K562 (cell line): ENCODE results near the gene PHEX. TPM values are rescaled to one million over a fixed set of nuclear protein-coding genes. Genes with fewer than 3 reads are reported as not detected.

Source experiments
- ATAC-seq: fragments of 200-7000 bp; cut with Tn5 transposase; 3 replicates; pipeline ENCODE4 v1.9.1; 2020; ENCODE audit warnings: moderate library complexity
- BruUV-seq: library from RNA; stranded (reverse); fragments of 400-500 nt; replicated peaks from 2 replicates; lab custom pipeline; 2021; lab: Mats Ljungman, UMichigan
- CTCF ChIA-PET: fragments of 300-600 bp; formaldehyde crosslinking; extraction: SDS; loops from one replicate; lab custom pipeline; 2021; ENCODE audit warnings: low intra/inter-chr PET ratio; lab: Yijun Ruan, JAX
- POLR2A ChIA-PET: fragments of 300-600, 350-650 bp; sonication (Branson Sonifier 250); formaldehyde crosslinking; extraction: SDS; loops from one replicate; lab custom pipeline; 2021; ENCODE audit warnings: antibody characterized with exemption, inconsistent platforms; lab: Yijun Ruan, JAX
- DNase-seq, 4 experiments: peaks; one replicate each; pipeline versions ENCODE4 v3.0.0 to v3.0.0-alpha.2; 2011 to 2018; ENCODE audit warnings: low spot score in 3 of 4, mixed read lengths in 3 of 4; ENCODE audit errors: extremely low read depth in 1 of 4
- FAIRE-seq: peaks from 2 replicates; lab custom pipeline; 2011; peaks lifted over from hg19 to GRCh38; lab: Jason Lieb, UNC
- H2AFZ ChIP-seq: 2 replicates; pipeline ENCODE4 v1.6.0; 2011; ENCODE audit warnings: low read depth, low read length, control low read depth, inconsistent platforms
- H3K27ac ChIP-seq: fragments of 200-600 bp; 3 replicates; pipeline ENCODE4 v1.8.0; 2011; ENCODE audit warnings: low read depth, mild to moderate bottlenecking, control low read depth, inconsistent platforms, low read length, moderate library complexity, mixed read lengths; ENCODE audit errors: extremely low read depth
- H3K27me3 ChIP-seq, 2 experiments: fragments of 300-600 bp in 1 of 2; 2 replicates in 1 of 2; 3 replicates in 1 of 2; pipeline versions ENCODE4 v1.6.0 to v1.8.0; 2011; ENCODE audit warnings: inconsistent platforms in 2 of 2, low read length in 2 of 2, mild to moderate bottlenecking in 1 of 2, mixed read lengths in 1 of 2, moderate library complexity in 1 of 2; ENCODE audit not compliant: control insufficient read depth in 2 of 2, insufficient read depth in 2 of 2
- H3K36me3 ChIP-seq: fragments of 300-600 bp; 3 replicates; pipeline ENCODE4 v1.8.0; 2011; ENCODE audit warnings: mild to moderate bottlenecking, low read length, inconsistent platforms; ENCODE audit not compliant: control insufficient read depth, insufficient read depth
- H3K4me1 ChIP-seq, 2 experiments: fragments of 200-600 bp in 1 of 2; replicated peaks in 1 of 2; 2 replicates in 1 of 2; 3 replicates in 1 of 2; pipeline versions ENCODE4 v1.5.1 to v1.8.0; 2011; ENCODE audit warnings: inconsistent platforms in 2 of 2, low read length in 2 of 2, mild to moderate bottlenecking in 1 of 2, mixed read lengths in 1 of 2, moderate library complexity in 1 of 2; ENCODE audit not compliant: control insufficient read depth in 2 of 2, insufficient read depth in 2 of 2
- H3K4me2 ChIP-seq: 2 replicates; pipeline ENCODE4 v1.6.1; 2011; ENCODE audit warnings: low read length, control low read depth, inconsistent platforms, mixed read lengths; ENCODE audit not compliant: insufficient read depth
- H3K4me3 ChIP-seq: fragments of 200-600 bp; sonication (generic), shearing (Covaris generic); 2 replicates; pipeline ENCODE4 v1.5.1; 2016; ENCODE audit warnings: control low read depth, inconsistent platforms
- H3K79me2 ChIP-seq: fragments of 200-600 bp; 3 replicates; pipeline ENCODE4 v1.8.0; 2011; ENCODE audit warnings: low read length, inconsistent platforms; ENCODE audit not compliant: control insufficient read depth, insufficient read depth
- H3K9ac ChIP-seq, 2 experiments: 2 replicates each; pipeline versions ENCODE4 v1.6.0 to v1.6.1; 2011; ENCODE audit warnings: low read depth in 2 of 2, low read length in 2 of 2, control low read depth in 1 of 2, inconsistent platforms in 1 of 2, mild to moderate bottlenecking in 1 of 2, mixed read lengths in 1 of 2; ENCODE audit not compliant: insufficient read depth in 1 of 2
- H3K9me1 ChIP-seq: one replicate; pipeline ENCODE4 v1.6.0; 2011; ENCODE audit warnings: inconsistent platforms, mild to moderate bottlenecking, low read length, moderate library complexity; ENCODE audit not compliant: control insufficient read depth, insufficient read depth
- H3K9me3 ChIP-seq: replicated peaks from 2 replicates; pipeline ENCODE4 v1.5.1; 2011; ENCODE audit warnings: low read depth, low read length, inconsistent platforms; ENCODE audit not compliant: control insufficient read depth, insufficient read depth
- H4K20me1 ChIP-seq: replicated peaks from 2 replicates; pipeline ENCODE4 v1.6.1; 2011; ENCODE audit warnings: low read length, inconsistent platforms, mixed read lengths; ENCODE audit not compliant: control insufficient read depth, insufficient read depth
- ARHGAP35 ChIP-seq: fragments of 450-650 bp; IDR thresholded peaks from 2 replicates; pipeline ENCODE4 v1.6.1; 2018; ENCODE audit not compliant: partially characterized antibody
- BCLAF1 ChIP-seq, 2 experiments: fragments of 450-650 bp in 1 of 2; IDR thresholded peaks; 2 replicates each; pipeline ENCODE4 v1.6.1; 2011 to 2017; ENCODE audit warnings: low read depth in 2 of 2, antibody characterized with exemption in 1 of 2, borderline replicate concordance in 1 of 2, low read length in 1 of 2, mild to moderate bottlenecking in 1 of 2, mixed read lengths in 1 of 2; ENCODE audit not compliant: control insufficient read depth in 1 of 2
- BRF1 ChIP-seq: IDR thresholded peaks from 3 replicates; pipeline ENCODE4 v1.6.1; 2011; ENCODE audit warnings: borderline replicate concordance, mild to moderate bottlenecking; ENCODE audit not compliant: insufficient read length; ENCODE audit errors: extremely low read depth
- CHCHD3 ChIP-seq: fragments of 250-450 bp; sonication (Bioruptor Pico); IDR thresholded peaks from 2 replicates; pipeline ENCODE4 v2.1.2; 2022; ENCODE audit warnings: mild to moderate bottlenecking
- CXXC5 ChIP-seq: fragments of 250-450 bp; sonication (Bioruptor Pico); IDR thresholded peaks from 2 replicates; pipeline ENCODE4 v1.8.0; 2022; ENCODE audit warnings: inconsistent platforms, mild to moderate bottlenecking, moderate library complexity
- HLTF ChIP-seq: fragments of 450-650 bp; IDR thresholded peaks from 2 replicates; pipeline ENCODE4 v1.6.1; 2016
- ILF3 ChIP-seq: fragments of 450-650 bp; IDR thresholded peaks from 2 replicates; pipeline ENCODE4 v1.6.1; 2018; ENCODE audit warnings: antibody characterized with exemption, mild to moderate bottlenecking, moderate library complexity, borderline replicate concordance
- KLF6 ChIP-seq: fragments of 250-450 bp; sonication (Bioruptor Pico); IDR thresholded peaks from 2 replicates; pipeline ENCODE4 v1.4.0; 2020; ENCODE audit warnings: mild to moderate bottlenecking, moderate library complexity, borderline replicate concordance
- MXD1 ChIP-seq: fragments of 250-450 bp; sonication (Bioruptor Pico); IDR thresholded peaks from 2 replicates; pipeline ENCODE4 v1.8.0; 2021; ENCODE audit warnings: borderline replicate concordance, mild to moderate bottlenecking, moderate library complexity; ENCODE audit not compliant: poor library complexity, severe bottlenecking
- TRIM25 ChIP-seq: fragments of 450-650 bp; IDR thresholded peaks from 2 replicates; pipeline ENCODE4 v1.7.0; 2016; ENCODE audit warnings: borderline replicate concordance
- ZKSCAN1 ChIP-seq: fragments of 150-350 bp; IDR thresholded peaks from 2 replicates; pipeline ENCODE4 v1.6.1; 2016; ENCODE audit warnings: low read depth, low read length
- ZNF124 ChIP-seq: sonication (generic); formaldehyde crosslinking; IDR thresholded peaks from 2 replicates; pipeline ENCODE4 v1.8.1; 2022; ENCODE audit warnings: missing genetic modification reagents
- ZNF197 ChIP-seq: fragments of 200-800 bp; sonication (Bioruptor generic); IDR thresholded peaks from 2 replicates; pipeline ENCODE4 v1.6.1; 2016; ENCODE audit warnings: low read depth, missing genetic modification characterization, missing compliant biosample characterization
- ZNF217 ChIP-seq: sonication (generic); formaldehyde crosslinking; IDR thresholded peaks from 2 replicates; pipeline ENCODE4 v1.8.0; 2022; ENCODE audit warnings: mild to moderate bottlenecking, missing genetic modification reagents
- ZNF76 ChIP-seq: fragments of 250-450 bp; sonication (Bioruptor Pico); IDR thresholded peaks from 2 replicates; pipeline ENCODE4 v1.4.0; 2020; ENCODE audit warnings: mild to moderate bottlenecking, moderate library complexity, borderline replicate concordance
- WGBS: fragments of 100-300 bp; shearing (Covaris generic); methylation state at CpG from one replicate; pipeline ENCODE4 v1.1.6; 2016; ENCODE audit warnings: low coverage, mixed read lengths; ENCODE audit not compliant: insufficient coverage; ENCODE audit errors: missing lambda C conversion rate; 5-methylcytosine and 5-hydroxymethylcytosine counted together
- in situ Hi-C: fragments of 300-500 bp; cut with MboI; formaldehyde crosslinking; loops from 4 replicates; pipeline ENCODE4 v1.15.0; 2018; ENCODE audit warnings: inconsistent platforms, mixed read lengths
- intact Hi-C: fragments of 100-400 bp; cut with micrococcal nuclease; formaldehyde crosslinking; loops from 2 replicates; pipeline ENCODE4 v1.14.2; 2022
- polyA plus RNA-seq, 8 experiments: library from polyadenylated mRNA; depleted of rRNA in 4 of 8; stranded (reverse) in 5 of 8; unstranded in 3 of 8; fragments of >200 nt; fragmentation: Nextera tagmentation in 2 of 8; fragmentation: Illumina TruSeq in 1 of 8; extraction: Ambion mirVana in 2 of 8; extraction: Trizol in 1 of 8; gene quantifications; 2 replicates each; pipeline versions ENCODE4 v1.2.1 to v1.2.3, GENCODE V29; 2011 to 2014; ENCODE audit warnings: inconsistent platforms in 1 of 8, missing spikeins in 1 of 8
- total RNA-seq, 7 experiments: library from RNA; depleted of rRNA in 6 of 7; stranded (reverse); fragments of >200 nt in 6 of 7; fragmentation: Illumina TruSeq in 2 of 7; extraction: Trizol in 2 of 7; gene quantifications; 2 replicates each; pipeline versions ENCODE4 v1.2.1 to v1.2.3, GENCODE V29; 2011 to 2021; ENCODE audit warnings: low replicate concordance in 1 of 7

The PHEX gene
- total and polyA plus RNA-seq, 9 of the 15 experiments (the other 6 are each of a cell fraction or from before 2014, with no cell fraction given), result 0.01 to 0.11 (median 0.04) TPM; not detected in 6

- TF ChIP-seq TRIM25, result no peak
- TF ChIP-seq BCLAF1 (IDR thresholded peaks at IDR 0.05; ENCODE audit: borderline replicate concordance in 1 of 2, control insufficient read depth in 1 of 2, low read depth in 2 of 2, low read length in 1 of 2), result no peak
- TF ChIP-seq ZKSCAN1, result no peak
- no peak for TF ChIP-seq BRF1
- no peak for TF ChIP-seq ZNF217 (CRISPR knock-in tag)
Observed at GRCh38 chrX:22234380-22234779, 202.3 kb downstream of the PHEX start (continued).

DNA sequence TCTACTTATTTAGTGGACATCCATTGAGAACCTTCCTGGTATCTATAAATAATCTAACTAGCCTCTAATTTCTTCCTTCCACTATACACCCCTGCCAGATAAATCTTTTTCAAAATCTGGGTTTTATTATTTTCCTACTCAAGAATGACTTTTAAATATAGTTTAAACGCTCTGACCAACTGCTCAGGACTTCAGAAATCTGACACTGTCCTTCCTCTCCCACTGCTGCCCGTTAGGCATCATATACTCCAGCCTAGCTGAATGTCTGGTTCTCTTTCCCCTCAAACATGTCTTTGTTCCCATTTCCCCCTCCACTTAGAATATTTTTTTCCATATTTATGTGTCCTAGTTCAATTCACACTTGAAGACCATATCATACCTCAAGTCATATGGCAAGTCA, 205.4 kb downstream of the PHEX start:
- no peak overlapping the region for H3K27ac ChIP-seq
- in situ Hi-C loops, result no loop called here
- CTCF ChIA-PET, result no interaction called here
- no peak for TF ChIP-seq HLTF
- TF ChIP-seq MXD1, result no peak
- TF ChIP-seq ILF3, result no peak
- no peak for TF ChIP-seq ZNF76 (CRISPR knock-in tag)
- no peak for TF ChIP-seq ZNF197 (CRISPR knock-in tag)
- TF ChIP-seq ZNF124 (CRISPR knock-in tag), result no peak
- no peak for TF ChIP-seq CHCHD3 (CRISPR knock-in tag)
- TF ChIP-seq KLF6, result no peak
- no peak for TF ChIP-seq CXXC5 (CRISPR knock-in tag)
- TF ChIP-seq ARHGAP35, result no peak

More for the DNA sequence above, 205.4 kb downstream of the PHEX start:
- no peaks in the 10 kb centered on the region for H3K36me3 ChIP-seq
- WGBS, result 0% methylated on average over 2 of the region's 2 CpGs
- intact Hi-C loops, result no loop called here
- H3K4me1 ChIP-seq, result no peaks in the 10 kb centered on the region
- BruUV-seq, result no TSS peak
- H2AFZ ChIP-seq, result no peak overlapping the region
- no peak for FAIRE-seq
- no peak overlapping the region for H3K4me3 ChIP-seq
- ATAC-seq, result no peak
- H3K27me3 ChIP-seq, result no peaks in the 10 kb centered on the region
- H3K79me2 ChIP-seq, result no peaks in the 10 kb centered on the region
- H4K20me1 ChIP-seq, result no peaks in the 10 kb centered on the region
- no peak overlapping the region for H3K4me2 ChIP-seq
- POLR2A ChIA-PET, result no interaction called here
- no peaks in the 10 kb centered on the region for H3K9me3 ChIP-seq
- no peaks in the 10 kb centered on the region for H3K9me1 ChIP-seq
- DNase-seq, result no peak
- no peak overlapping the region for H3K9ac ChIP-seq
